AG08395 (cell line): ENCODE measurements around the gene ENOX1.
A peak's percentile ranks its signal among the peaks of the same experiment; 100 is the strongest.
"Not testable (repeated sequence)": the region's sequence is repeated elsewhere in the genome, so short reads cannot be mapped to it uniquely, and the experiment has no call there.

Experiments
- DNase-seq: peaks from one replicate; pipeline ENCODE4 v3.0.0; 2012; ENCODE audit warnings: mixed read lengths, low spot score

The ENOX1 gene

DNA sequence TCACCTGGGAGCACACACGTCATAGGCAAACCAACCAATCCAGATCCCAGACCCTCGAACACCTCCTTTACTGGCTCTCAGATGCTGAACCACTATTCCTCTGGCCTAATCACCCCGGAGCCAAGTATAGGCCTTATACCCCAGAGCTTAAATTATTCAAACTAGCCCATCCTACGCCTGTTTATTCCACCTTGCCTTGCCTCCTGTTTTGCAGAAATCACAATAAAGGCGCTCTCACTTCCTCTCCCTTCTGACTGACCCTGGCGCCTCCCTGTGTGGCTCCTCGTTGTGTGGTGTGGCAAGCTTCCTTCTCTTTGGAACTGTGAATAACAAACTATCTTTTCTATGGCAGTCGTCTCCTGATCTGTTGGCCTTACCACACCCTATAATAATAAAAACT lies 354.9 kb downstream of the ENOX1 start:
- DNase-seq, result no peak

DNA sequence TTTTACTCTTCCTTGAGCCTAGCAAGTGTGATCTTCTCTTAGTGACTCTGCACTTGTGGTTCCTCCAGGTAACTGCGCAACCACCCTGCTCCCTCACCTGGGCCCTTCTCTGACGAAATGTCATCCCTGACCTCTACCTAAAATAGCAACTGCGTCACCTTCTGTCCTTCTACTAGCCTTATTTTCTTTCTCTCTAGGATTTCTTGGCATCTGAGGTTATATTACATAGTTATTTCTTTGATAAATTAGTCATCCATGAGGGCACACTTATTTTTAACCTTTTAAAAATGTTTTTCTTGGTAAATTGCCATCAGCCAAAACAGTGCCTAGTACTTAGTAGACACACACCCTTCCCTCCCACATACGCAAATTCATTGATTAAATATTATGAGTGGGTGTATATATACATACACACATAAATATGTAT lies 355.5 kb downstream of the ENOX1 start:
- DNase-seq, result no peak

DNA sequence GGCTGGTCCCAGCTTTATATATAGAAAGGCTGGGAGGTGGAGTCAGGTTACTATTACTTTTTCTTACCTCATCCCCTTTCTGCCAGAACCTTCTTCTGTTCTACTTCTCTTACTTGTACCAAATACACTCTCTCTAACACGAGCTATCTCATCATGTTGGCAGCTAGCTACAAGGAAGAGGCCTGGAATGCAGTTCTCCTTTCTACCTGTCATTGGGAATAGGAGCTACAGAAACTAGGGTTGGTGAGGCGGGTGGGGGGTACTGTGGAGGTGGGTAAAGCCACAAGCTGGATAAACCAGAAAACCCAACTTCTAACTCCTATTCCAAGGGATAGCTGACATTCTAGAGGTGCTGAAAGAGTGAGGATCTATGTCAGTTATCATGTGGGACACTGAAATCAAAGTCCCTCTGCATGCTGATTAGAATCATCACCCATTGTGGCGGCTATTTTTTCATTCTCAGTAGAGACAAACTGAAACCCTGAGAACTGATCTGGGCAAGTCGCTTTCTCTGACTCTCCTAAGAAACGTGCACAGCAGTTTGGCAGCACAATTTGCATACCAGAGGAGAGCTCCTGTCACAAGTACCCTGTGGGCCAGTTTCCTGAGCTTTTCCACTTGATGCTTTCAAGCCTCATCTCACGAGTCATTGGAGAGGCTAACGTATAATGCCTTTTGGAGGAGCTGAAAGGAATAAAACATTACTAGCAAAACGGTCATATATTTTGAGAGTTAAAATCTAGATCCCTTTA lies 358.1 kb downstream of the ENOX1 start:
- no peak for DNase-seq

DNA sequence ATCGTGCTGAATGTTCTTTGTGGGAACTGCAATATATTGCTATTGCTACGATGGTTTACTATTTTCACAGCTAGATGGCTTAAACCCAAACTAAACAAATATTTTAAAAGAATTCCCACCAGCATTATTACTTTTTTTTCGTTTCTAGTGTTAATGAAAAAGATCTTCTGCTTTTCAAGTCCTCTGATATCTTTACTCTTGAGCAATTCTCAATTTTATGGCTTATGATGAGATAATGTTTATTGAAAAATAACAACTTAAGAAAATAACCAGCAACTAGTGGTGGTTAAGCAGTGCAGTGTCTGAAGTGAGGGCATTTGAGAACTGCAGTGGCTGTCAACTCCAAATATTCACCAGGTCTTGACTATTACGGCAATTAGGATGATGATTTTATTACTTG lies 360.4 kb downstream of the ENOX1 start:
- DNase-seq, result no peak

DNA sequence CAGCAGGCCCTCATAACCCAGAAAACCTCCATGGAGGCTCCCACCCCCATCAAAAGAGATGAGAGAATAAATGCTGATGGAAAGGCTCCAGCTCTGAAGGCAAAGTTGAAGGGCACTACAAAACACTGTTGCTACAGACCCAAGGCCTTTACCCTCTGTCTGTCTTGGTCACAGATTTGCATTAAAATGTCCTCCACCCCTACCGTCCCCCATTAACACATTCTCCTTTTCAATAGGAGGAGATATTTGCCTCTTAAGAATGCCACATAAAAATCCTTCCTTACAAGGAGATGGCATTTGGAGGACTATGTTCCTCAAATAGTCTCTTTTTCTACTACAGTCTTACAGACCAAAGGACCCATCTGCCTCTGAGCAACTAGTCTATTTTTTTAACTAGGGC lies 361.5 kb downstream of the ENOX1 start:
- DNase-seq, result no peak

DNA sequence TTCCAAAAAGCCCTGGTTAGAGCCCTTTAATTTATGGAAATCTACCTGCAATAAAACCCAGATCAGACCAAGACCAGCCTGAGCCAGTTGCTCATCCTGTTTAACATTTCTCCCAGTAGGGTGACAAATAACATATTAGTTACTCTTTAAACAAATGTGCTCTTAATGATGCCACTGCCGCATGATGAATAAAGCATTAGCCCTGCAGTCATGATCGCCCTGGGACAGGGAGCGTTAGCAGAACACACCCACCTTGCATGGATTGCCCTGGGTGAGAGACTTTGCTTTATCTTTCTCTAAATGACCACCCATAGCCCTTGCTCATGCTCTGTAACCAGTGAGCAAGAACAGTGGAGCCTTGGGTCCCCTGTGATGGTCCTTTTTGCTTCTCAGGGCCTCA lies 362.4 kb downstream of the ENOX1 start:
- DNase-seq, result no peak

DNA sequence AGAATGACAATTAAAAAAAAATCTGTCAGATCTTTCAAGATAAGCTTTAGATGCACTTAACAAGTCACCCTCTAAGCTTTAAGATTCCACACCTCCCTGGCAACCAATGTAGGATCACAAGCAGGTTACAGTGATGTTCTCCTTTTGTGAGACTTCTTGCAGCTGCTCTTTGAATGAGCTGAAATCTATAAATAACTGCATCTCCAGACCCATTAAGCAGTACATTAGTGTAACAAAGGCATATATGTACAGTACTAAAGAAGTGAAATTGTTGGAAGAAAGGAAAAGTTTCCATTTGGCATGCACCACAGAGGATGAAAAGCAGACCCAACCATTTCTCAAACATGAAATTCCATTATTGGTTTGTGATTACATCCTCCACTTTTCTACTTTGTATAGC lies 364.7 kb downstream of the ENOX1 start:
- DNase-seq, result no peak

DNA sequence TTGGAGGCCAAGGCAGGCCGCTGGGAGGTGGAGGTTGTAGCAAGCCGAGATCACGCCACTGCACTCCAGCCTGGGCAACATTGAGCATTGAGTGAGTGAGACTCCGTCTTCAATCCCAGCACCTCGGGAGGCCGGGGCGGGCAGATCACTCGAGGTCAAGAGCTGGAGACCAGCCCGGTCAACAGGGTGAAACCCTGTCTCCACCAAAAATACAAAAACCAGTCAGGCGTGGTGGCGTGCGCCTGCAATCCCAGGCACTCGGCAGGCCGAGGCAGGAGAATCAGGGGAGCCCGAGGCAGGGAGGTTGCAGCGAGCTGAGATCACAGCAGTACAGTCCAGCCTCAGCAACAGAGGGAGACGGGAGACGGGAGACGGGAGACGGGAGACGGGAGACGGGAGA lies 369.9 kb downstream of the ENOX1 start:
- not testable (repeated sequence) for DNase-seq

DNA sequence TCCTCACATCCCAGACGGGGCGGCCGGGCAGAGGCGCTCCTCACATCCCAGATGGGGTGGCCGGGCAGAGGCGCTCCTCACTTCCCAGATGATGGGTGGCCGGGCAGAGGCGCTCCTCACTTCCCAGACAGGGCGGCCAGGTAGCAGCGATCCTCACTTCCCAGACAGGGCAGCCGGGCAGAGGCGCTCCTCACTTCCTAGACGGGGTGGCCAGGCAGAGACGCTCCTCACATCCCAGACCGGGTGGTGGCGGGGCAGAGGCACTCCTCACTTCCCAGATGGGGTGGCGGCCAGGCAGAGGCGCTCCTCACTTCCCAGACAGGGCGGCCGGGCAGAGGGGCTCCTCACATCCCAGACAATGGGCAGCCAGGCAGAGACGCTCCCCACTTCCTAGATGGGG lies 370.4 kb downstream of the ENOX1 start:
- not testable (repeated sequence) for DNase-seq

DNA sequence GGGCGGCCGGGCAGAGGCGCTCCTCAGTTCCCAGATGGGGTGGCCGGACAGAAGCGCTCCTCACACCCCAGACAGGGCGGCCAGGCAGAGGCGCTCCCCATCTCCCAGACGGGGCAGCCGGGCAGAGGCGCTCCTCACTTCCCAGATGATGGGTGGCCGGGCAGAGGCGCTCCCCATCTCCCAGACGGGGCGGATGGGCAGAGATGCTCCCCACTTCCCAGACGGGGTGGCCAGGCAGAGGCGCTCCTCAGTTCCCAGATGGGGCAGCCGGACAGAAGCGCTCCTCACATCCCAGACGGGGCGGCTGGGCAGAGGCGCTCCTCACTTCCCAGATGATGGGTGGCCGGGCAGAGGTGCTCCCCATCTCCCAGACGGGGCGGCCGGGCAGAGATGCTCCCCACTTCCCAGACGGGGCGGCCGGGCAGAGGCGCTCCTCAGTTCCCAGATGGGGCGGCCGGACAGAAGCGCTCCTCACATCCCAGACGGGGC lies 370.8 kb downstream of the ENOX1 start:
- DNase-seq, result not testable (repeated sequence)

DNA sequence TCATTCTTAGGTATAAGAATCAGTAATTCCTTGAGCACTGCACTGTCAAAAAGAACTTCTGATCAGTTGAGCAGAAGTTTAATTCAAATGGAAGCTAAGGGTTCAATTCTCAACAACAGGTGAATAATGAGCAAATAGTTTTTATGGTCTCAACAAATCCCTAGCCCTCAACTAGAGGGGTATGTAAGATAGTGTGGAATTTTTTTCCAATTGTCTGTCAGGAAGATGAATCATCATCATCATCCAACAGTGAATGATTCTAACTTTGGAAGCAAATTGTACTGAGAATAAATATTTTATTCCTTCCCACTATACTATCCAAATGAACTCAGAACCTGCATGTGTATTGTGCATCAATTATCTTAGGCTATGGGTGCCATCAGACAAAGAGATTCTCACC lies 372.7 kb downstream of the ENOX1 start:
- DNase-seq, result no peak

DNA sequence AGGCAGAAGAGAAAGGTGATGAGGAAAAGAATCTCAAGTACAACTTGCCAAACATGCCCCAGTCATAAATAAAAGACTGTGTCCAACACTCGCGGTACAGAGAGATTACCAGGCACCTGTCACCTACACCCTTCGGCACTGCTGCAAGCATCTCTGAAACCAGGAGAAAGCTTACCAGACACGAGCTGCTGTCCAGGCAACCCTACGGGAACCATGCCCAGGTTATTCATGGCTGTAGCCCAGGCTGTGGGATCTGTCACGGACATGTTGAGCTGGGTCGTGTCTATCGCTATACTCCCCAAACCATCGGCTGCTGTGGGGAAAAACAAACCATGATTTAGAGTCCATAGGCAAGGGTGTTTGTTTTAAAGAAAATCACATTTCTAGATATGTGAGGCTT lies 375.0 kb downstream of the ENOX1 start:
- no peak for DNase-seq

DNA sequence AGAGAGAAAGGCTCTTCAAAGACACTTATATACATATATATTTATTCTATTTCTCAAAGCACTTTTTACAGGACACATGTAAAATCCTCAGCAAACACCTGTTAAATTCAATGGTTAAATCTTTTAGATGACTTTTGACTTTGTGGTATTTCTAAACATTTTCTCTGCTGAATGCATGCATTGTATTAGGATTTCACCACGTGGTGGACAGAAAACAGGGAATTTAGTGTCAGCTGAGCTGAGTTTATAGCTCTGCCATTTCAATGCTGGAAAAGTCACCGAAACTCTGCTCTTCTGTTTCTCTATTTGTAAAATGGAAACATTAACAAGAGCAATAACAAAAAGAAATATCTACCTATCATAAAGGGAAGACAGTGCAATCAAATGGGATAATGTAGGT lies 375.6 kb downstream of the ENOX1 start:
- no peak for DNase-seq

DNA sequence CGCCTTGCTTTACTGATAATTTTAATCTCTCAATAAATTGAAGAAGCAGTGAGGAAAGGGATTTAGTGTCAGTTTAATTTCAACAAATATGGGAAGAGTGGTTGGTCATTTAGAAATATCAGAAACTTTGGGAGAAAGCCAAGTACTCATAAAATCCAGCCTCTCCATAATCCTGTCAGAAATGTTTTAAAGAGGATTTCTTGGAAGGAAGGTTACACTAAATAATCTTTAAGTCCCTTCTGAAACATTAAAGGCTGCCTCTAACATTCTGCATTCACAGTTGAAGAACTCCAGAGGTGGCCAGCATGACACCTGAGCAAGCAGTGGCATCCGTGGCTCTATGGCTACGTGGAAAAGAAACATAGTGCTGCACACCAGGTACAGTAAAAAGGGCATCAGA lies 378.5 kb downstream of the ENOX1 start:
- no peak for DNase-seq

DNA sequence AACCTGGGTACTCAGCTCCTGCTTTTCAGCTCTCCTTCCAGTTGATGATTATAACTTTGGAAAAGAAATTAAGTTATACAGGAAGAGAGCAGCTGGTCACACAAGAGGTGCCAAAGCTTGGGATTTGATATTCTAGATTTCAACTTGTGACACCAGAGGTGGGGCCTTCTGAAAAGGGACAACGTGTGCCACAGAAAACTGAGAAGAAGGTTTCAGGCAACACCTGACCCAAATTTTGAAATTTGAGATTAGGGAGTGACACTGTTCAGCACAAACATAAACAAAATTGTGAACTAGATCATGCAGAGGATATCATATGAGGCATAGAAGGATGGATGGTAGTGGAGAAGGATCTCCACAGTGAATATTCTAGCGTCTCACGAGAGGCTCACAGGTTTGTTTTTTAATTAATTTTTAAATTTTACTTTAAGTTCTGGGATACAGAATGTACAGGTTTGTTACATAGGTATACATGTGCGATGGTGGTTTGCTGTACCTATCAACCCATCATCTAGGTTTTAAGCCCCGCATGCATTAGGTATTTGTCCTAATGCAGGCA lies 379.7 kb downstream of the ENOX1 start:
- DNase-seq, result no peak

DNA sequence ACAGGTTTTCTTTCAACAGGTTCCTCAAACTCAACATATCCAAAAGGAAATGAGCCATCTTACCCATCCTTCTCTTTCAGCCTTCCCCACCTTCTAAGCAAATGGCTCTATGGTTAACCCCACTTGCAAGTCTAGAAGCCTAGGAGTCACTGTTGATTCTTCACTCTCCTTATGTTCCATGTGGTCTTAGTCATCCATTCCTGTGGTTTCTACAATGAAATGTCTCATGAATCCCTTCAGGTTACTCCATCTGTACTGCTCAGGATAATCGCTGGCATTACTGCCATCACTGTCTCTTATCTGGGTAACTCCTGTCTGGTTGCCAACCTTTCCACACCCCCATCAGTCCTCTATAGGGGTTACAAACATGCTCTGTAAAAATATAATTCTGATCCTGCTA lies 381.3 kb downstream of the ENOX1 start:
- DNase-seq, result peak; percentile 60

DNA sequence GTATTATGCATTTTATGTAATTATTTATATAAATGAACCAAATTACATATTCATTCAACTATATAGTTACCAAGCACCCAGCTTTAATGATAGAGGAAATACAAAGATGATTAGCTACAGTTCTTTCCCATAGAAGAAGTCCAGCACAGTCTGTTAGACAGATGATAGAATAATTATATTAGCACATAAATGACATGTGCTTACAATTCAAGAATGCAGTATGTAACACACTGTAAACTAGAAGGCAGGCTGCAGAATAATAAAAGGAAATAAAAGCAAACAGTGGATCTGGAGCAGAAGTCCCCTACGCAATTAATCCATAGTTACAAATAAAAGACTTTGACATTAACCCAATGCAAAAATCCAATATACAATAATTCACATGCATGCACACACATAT lies 384.4 kb downstream of the ENOX1 start:
- no peak for DNase-seq

DNA sequence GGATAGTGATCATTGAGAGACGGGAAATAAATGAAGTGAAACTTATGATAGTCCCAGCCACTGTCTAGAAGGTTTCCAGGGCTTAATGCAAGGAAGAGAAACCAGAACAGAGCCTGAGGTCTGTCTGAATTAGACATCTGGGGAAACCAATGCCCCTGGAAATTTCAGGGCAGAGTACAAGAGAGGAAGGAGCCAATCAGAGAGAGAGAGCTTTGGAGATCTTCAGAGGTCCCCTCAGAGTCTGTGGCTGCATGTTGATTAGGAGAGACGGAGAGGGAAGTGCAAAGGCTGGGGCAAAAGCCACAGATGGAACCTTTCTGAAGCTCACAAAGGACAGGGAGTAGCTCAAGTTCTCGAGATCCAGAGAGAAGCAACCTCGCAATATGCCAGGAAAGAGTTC lies 385.4 kb downstream of the ENOX1 start:
- no peak for DNase-seq

DNA sequence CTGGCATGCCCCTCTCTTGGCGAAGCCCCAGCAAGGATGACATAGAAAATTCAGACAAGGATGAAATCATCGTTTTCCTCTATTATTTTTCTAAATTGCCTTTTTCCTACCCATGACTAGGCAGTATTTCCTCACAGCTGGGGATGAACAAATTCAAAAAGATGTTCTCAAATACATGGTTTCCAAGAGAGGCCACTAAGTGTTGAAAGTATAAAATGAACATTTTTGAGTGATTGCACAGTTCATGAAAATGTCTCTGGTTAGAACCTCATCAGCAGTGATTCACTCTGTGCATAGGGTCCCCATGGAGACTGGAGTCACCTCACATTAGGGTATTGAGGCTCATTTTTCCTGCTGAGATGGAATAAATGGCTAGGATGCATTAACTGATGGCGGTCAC lies 389.7 kb downstream of the ENOX1 start:
- peak; percentile 56 for DNase-seq

DNA sequence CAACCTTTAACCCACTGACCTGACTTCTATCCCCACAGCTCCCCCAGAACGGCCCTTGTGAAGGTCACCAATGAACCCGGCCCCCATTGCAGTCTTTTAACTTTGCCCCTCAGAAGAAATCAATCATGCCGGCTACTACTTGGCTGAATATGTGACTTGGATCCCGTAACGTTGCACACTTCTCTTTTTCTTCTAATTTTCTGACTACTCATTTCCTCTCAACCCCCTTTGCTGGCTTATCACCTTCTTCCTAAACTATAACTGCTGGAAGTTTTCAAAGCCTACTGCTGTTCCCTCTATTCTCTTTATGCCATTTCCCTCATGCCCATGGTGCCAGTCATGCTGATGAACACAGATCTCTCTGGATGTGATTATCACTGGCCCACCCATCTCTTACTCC lies 395.7 kb downstream of the ENOX1 start:
- no peak for DNase-seq

DNA sequence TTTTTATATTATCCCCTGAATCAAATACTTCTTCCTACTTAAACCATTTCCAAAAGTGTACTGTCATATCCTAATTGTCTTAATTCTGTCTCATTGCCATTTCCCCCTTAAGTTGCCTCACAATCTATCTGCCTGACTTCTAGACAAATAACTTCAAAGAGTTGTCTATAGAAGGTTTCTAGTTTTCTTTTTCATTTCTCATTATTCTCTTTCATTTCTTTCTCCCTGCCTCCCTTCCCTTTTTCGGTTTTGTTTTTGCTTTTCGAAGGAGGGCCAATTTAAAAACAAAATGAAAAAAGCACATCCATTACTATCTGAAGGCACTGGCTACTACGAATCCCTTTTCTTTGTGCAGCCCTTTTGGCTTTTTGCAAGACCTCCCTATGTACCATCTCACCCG lies 396.2 kb downstream of the ENOX1 start:
- DNase-seq, result no peak

DNA sequence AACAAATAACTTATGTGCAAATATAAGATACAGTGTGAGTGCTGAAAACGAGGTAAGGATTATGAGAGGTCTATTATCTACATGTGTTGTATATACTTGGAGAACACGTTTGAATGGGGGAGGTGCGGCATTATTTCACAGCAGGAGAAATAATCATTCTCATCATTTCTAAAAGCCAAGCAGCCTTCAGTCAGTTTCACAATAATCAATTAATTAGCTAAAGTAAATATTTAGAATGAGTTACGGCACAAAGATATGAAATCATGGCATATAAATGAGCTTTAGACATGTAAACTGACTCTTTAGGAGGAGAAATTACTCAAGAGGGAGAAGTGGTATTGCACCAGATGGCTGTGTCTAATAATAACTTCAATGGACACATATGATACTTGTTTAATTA lies 396.8 kb downstream of the ENOX1 start:
- peak; percentile 19 for DNase-seq

DNA sequence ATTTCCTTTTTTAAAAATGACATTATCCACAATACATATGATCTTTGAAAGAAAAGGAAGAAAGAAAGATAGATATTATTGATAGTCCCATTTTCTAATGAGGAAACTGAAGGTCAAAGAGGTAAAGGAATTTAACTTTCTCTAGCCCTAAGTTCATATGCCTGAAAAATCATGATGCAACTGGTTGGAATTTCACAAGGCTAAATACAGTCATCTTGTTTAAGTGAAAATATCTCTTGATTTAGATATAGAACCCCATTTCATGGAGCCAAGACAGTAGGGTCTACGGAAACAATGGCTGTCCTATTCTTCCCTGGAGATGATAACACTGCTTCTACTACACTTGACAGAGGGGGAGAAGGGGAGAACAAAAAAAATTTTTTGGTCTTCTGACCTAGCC lies 397.2 kb downstream of the ENOX1 start:
- DNase-seq, result no peak
